NCI-H2196 (cell line): ENCODE measurements around the gene PCDHGC4.

Experiments
- DNase-seq: peaks from one replicate; lab custom pipeline; 2025; ENCODE audit not compliant: unreplicated experiment; lab: John Stamatoyannopoulos, UW

Gene PCDHGC4

GRCh38 chr5:141490271-141490670 is 5.4 kb downstream of the PCDHGC4 start:
- no peak for DNase-seq

GRCh38 chr5:141490771-141491170 is 5.9 kb downstream of the PCDHGC4 start:
- DNase-seq: no peak

- no peak for DNase-seq
Measured at GRCh38 chr5:141491323-141492167, 6.7 kb downstream of the PCDHGC4 start.

GRCh38 chr5:141492168-141492885 is 7.5 kb downstream of the PCDHGC4 start:
- no peak for DNase-seq

GRCh38 chr5:141493500-141494422 is 8.9 kb downstream of the PCDHGC4 start:
- DNase-seq: no peak

- no peak for DNase-seq
Measured at GRCh38 chr5:141494761-141495452, 10.1 kb downstream of the PCDHGC4 start.

GRCh38 chr5:141495453-141495811 is 10.6 kb downstream of the PCDHGC4 start:
- no peak for DNase-seq

- no peak for DNase-seq
Measured at GRCh38 chr5:141496038-141496437, 11.2 kb downstream of the PCDHGC4 start.

- DNase-seq: no peak
Measured at GRCh38 chr5:141501761-141502160, 16.9 kb downstream of the PCDHGC4 start.

- DNase-seq: no peak
Measured at GRCh38 chr5:141503681-141504080, 18.9 kb downstream of the PCDHGC4 start.

GRCh38 chr5:141504216-141504615 is 19.4 kb downstream of the PCDHGC4 start:
- DNase-seq: no peak

- no peak for DNase-seq
Measured at GRCh38 chr5:141506381-141507155, 21.7 kb downstream of the PCDHGC4 start.

GRCh38 chr5:141507387-141508091 is 22.7 kb downstream of the PCDHGC4 start:
- DNase-seq: no peak

GRCh38 chr5:141508440-141508797 is 23.6 kb downstream of the PCDHGC4 start:
- DNase-seq: no peak

- DNase-seq: no peak
Measured at GRCh38 chr5:141508798-141509611, 24.2 kb downstream of the PCDHGC4 start.

GRCh38 chr5:141510160-141510559 is 25.3 kb downstream of the PCDHGC4 start:
- DNase-seq: no peak

- DNase-seq: no peak
Measured at GRCh38 chr5:141510850-141511601, 26.2 kb downstream of the PCDHGC4 start.

GRCh38 chr5:141511771-141512325 is 27.0 kb downstream of the PCDHGC4 start:
- DNase-seq: no peak
